Panc1 (cell line): Measurements from ENCODE around the gene MACROH2A1. TPM values are rescaled to one million over a fixed set of nuclear protein-coding genes. Genes with fewer than 3 reads are reported as not detected.

Experiments used
- ATAC-seq: fragments of 200-7000 bp; cut with Tn5 transposase; 2 replicates; pipeline ENCODE4 v1.9.1; 2020; ENCODE audit warnings: mild to moderate bottlenecking, moderate library complexity
- BruUV-seq: library from RNA; stranded (reverse); fragments of 400-500 nt; replicated peaks from 2 replicates; lab custom pipeline; 2021; lab: Mats Ljungman, UMichigan
- CTCF ChIA-PET: fragments of 300-600 bp; sonication (Branson Sonifier 250); formaldehyde crosslinking; loops from one replicate; lab custom pipeline; 2022; ENCODE audit warnings: antibody characterized with exemption; lab: Charles Lee
- POLR2A ChIA-PET: fragments of 300-600 bp; sonication (Branson Sonifier 250); formaldehyde crosslinking; loops from one replicate; lab custom pipeline; 2022; ENCODE audit warnings: antibody characterized with exemption; lab: Charles Lee
- DNase-seq: peaks from one replicate; pipeline ENCODE4 v3.0.0-alpha.2; 2010; ENCODE audit warnings: low read depth, low spot score
- H3K27ac ChIP-seq: 2 replicates; pipeline ENCODE4 v1.5.1; 2011; ENCODE audit warnings: mild to moderate bottlenecking, low read length, inconsistent platforms
- H3K27me3 ChIP-seq: fragments of 200-500 bp; sonication (Bioruptor generic); 2 replicates; pipeline ENCODE4 v1.6.0; 2014; ENCODE audit warnings: low read length, inconsistent platforms; ENCODE audit not compliant: control insufficient read depth, insufficient read depth
- H3K36me3 ChIP-seq: fragments of 200-500 bp; sonication (Bioruptor generic); 2 replicates; pipeline ENCODE4 v1.5.1; 2014; ENCODE audit warnings: inconsistent platforms, mild to moderate bottlenecking, low read length, moderate library complexity; ENCODE audit not compliant: control insufficient read depth, insufficient read depth
- H3K4me1 ChIP-seq: 2 replicates; pipeline ENCODE4 v1.5.1; 2011; ENCODE audit warnings: inconsistent platforms, mild to moderate bottlenecking, low read length, moderate library complexity; ENCODE audit not compliant: control insufficient read depth, insufficient read depth
- H3K4me3 ChIP-seq, 2 experiments: 2 replicates each; pipeline ENCODE4 v1.5.1; 2011 to 2012; ENCODE audit warnings: low read depth in 2 of 2, low read length in 2 of 2, mild to moderate bottlenecking in 2 of 2, inconsistent platforms in 1 of 2, moderate library complexity in 1 of 2
- H3K9me3 ChIP-seq: fragments of 200-500 bp; sonication (Bioruptor generic); 2 replicates; pipeline ENCODE4 v1.5.1; 2014; ENCODE audit warnings: low read depth, mild to moderate bottlenecking, inconsistent platforms, low read length, moderate library complexity; ENCODE audit not compliant: control insufficient read depth, insufficient read depth
- CTCF ChIP-seq: fragments of 450-650 bp; IDR thresholded peaks from 2 replicates; pipeline ENCODE4 v1.5.1; 2017; ENCODE audit warnings: mild to moderate bottlenecking
- POLR2AphosphoS5 ChIP-seq: IDR thresholded peaks from 2 replicates; pipeline ENCODE4 v1.6.1; 2012; ENCODE audit warnings: mild to moderate bottlenecking, low read depth, low read length, moderate library complexity
- REST ChIP-seq, 2 experiments: IDR thresholded peaks; 2 replicates each; pipeline ENCODE4 v1.6.1; 2011 to 2012; ENCODE audit warnings: low read depth in 2 of 2, control low read depth in 1 of 2, low read length in 1 of 2, mild to moderate bottlenecking in 1 of 2, moderate library complexity in 1 of 2; ENCODE audit not compliant: insufficient read depth in 1 of 2
- SIN3A ChIP-seq: IDR thresholded peaks from 2 replicates; pipeline ENCODE4 v1.6.1; 2012; ENCODE audit warnings: low read depth, mild to moderate bottlenecking, low read length, moderate library complexity, borderline replicate concordance; ENCODE audit not compliant: insufficient read depth
- TCF7L2 ChIP-seq: IDR thresholded peaks from 2 replicates; pipeline ENCODE4 v1.6.1; 2011; ENCODE audit warnings: mild to moderate bottlenecking, low read depth, low read length, inconsistent platforms
- in situ Hi-C: cut with HindIII; loops from 2 replicates; pipeline ENCODE4 v1.10.0; 2016; ENCODE audit warnings: low sequenced_read_pairs, low pct_unique_long_range_greater_than_20kb
- intact Hi-C: fragments of 100-400 bp; cut with micrococcal nuclease; formaldehyde crosslinking; loops from one replicate; pipeline ENCODE4 v1.10.0; 2022; ENCODE audit not compliant: unreplicated experiment
- total RNA-seq: library from RNA; stranded (reverse); gene quantifications from one replicate; pipeline ENCODE4 v1.2.1, GENCODE V29; 2021; ENCODE audit not compliant: unreplicated experiment

MACROH2A1 gene
- total RNA-seq, 1 experiment from 2014 or later: 162 TPM

- DNase-seq (no peak), ATAC-seq (no peak)
- Histone ChIP-seq H3K36me3 (no peaks in the 10 kb centered on the region), H3K27ac (no peak overlapping the region), H3K9me3 (no peaks in the 10 kb centered on the region), H3K4me1 (no peaks in the 10 kb centered on the region), H3K27me3 (no peaks in the 10 kb centered on the region), H3K4me3 (no peak overlapping the region)
- in situ Hi-C loops (no loop called here), intact Hi-C loops (no loop called here)
- no peak for TF ChIP-seq REST (IDR thresholded peaks at IDR 0.05; ENCODE audit: insufficient read depth in 1 of 2, low read depth in 2 of 2, low read length in 1 of 2)
- TF ChIP-seq SIN3A: no peak
- no peak for TF ChIP-seq CTCF
- no peak for TF ChIP-seq TCF7L2
- no peak for TF ChIP-seq POLR2AphosphoS5
- no TSS peak for BruUV-seq
- POLR2A ChIA-PET: no interaction called here
- CTCF ChIA-PET: no interaction called here
Observed at GRCh38 chr5:135315386-135315785, 83.6 kb downstream of the MACROH2A1 start.

- in situ Hi-C loops (no loop called here), intact Hi-C loops (no loop called here)
- no peak for TF ChIP-seq SIN3A
- TF ChIP-seq POLR2AphosphoS5: no peak
- no peak for TF ChIP-seq REST (IDR thresholded peaks at IDR 0.05; ENCODE audit: insufficient read depth in 1 of 2, low read depth in 2 of 2, low read length in 1 of 2)
- no peak for TF ChIP-seq CTCF
- TF ChIP-seq TCF7L2: no peak
- BruUV-seq: no TSS peak
- ChIA-PET CTCF (no interaction called here), POLR2A (no interaction called here)
- H3K27me3 ChIP-seq: no peaks in the 10 kb centered on the region
- no peaks in the 10 kb centered on the region for H3K36me3 ChIP-seq
- no peak for ATAC-seq
- no peak for DNase-seq
- H3K4me1 ChIP-seq: no peaks in the 10 kb centered on the region
- no peak overlapping the region for H3K27ac ChIP-seq
- no peaks in the 10 kb centered on the region for H3K9me3 ChIP-seq
- H3K4me3 ChIP-seq: no peak overlapping the region
Observed at GRCh38 chr5:135313946-135314345, 85.1 kb downstream of the MACROH2A1 start.
